GM19395 (cell line): ENCODE data around the gene MCAT.

Experiments used
- ATAC-seq: cut with Tn5 transposase; IDR thresholded peaks from one replicate; pipeline ENCODE4 v1.9.1; 2021; ENCODE audit warnings: mild to moderate bottlenecking, moderate library complexity; ENCODE audit not compliant: unreplicated experiment

Gene MCAT

GRCh38 chr22:43173566-43173965, 30.4 kb upstream of the MCAT start:
- no peak for ATAC-seq

- ATAC-seq, result no peak
Observed at GRCh38 chr22:43172191-43172590, 29.0 kb upstream of the MCAT start.

- no peak for ATAC-seq
Observed at GRCh38 chr22:43171607-43172006, 28.4 kb upstream of the MCAT start.

- no peak for ATAC-seq
Observed at GRCh38 chr22:43171019-43171491, 27.9 kb upstream of the MCAT start.

GRCh38 chr22:43170131-43170480, 26.9 kb upstream of the MCAT start:
- no peak for ATAC-seq

DNA sequence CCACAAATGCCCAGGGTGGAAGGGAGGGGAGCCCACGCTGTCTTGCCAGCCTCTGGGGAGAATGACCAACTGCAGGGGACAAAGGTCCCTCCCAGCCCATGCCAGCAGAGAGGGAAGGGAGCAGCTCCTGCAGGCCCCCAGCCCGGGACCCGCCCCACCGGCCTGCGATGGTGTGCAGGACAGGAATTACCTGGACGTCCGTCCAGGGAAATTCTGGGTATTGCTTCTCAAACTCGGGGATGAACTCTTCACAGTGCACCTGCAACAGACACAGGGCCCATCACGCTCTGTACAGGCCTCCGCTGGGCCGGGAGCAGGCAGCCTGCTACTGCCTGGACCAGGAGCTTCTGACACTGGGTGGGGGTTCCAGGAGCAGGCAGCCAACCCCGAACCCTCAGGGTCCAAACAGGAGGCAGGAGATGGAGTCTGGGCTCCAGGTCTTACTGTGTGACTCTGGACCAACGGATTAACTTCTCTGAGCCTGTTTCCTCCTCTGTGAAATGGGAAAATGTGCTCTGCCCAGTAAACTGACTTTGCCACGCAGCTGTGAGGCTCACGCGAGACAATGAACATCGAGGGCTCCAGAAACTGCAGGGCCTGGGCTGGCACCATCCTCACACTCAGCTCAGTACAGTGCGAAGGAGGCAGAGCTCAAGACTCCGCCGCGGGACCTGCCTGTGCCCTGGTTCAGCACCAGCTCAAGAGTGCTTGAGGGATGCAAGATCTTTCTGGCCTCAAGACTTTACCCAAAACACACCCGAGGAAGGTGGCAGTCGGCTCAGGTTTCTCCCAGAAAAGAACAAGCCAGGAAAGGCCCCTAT, 26.3 kb upstream of the MCAT start:
- no peak for ATAC-seq

DNA sequence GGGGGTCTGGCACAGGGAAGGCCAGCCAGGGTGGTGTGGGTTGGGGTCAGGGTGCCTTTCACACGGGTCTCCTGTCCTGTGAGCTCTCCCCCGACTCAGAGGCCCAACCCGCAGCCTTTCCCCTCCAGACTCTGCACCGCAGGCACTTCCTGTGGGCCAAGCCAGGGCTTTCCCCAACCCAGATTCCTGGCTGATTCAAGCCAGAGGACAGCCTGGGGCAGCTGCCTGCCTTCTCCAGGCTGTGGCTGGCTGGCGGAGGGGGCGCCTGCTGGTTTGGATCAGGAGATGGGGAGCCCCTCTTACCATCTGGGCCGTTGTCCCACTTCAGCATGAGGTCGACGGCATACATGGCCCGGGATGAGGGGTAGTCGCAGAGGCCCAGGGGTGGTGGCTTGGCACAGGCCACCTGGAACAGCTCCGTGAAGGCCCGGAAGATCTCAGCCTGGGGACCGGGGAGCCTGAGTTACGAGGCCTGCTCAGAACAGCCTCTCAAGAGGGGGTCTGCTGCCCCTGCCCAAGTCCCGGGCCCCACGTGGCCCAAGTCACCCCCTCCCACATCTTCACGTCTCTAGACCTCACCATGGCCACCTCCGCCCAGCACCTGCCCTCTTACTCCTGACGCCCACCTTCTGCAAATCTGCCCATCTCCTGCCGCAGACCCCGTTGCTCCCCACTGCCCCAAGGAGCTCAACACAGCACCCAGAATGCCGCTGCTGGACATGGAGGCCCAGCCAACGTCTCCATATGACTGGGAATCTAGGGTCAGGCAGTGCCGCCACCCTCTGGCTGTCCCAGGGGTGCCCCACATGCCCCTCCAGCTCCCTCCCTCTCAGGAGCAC, 25.5 kb upstream of the MCAT start:
- ATAC-seq, result no peak

DNA sequence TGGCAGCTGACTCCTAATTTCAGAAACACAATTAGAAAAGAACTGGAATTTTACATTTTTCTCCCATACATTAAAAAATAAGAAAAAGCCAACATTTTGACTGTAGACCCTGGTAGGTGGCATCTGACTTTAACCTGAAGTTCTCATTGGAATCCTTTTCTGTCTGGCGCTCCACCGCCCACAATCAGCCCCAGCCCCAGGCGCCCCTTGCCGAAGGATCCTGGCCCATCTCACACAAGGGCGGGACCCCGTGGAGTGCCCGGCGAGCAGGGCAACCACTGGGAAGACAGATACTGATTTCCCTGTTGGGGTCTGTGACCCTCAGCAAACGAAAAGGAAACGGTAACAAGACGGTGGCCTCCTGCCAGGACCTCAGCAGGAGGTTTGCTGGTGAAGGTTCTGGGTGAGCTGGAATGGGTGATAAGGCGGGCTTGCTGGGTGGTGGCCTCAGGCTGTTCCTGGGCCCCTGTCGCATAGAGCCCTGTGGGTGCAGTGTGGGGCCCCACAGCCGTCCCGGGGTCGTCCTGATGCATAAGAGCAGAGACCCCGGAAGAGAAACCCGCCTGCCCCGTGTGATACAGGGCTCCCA, 23.9 kb upstream of the MCAT start:
- ATAC-seq, result no peak

DNA sequence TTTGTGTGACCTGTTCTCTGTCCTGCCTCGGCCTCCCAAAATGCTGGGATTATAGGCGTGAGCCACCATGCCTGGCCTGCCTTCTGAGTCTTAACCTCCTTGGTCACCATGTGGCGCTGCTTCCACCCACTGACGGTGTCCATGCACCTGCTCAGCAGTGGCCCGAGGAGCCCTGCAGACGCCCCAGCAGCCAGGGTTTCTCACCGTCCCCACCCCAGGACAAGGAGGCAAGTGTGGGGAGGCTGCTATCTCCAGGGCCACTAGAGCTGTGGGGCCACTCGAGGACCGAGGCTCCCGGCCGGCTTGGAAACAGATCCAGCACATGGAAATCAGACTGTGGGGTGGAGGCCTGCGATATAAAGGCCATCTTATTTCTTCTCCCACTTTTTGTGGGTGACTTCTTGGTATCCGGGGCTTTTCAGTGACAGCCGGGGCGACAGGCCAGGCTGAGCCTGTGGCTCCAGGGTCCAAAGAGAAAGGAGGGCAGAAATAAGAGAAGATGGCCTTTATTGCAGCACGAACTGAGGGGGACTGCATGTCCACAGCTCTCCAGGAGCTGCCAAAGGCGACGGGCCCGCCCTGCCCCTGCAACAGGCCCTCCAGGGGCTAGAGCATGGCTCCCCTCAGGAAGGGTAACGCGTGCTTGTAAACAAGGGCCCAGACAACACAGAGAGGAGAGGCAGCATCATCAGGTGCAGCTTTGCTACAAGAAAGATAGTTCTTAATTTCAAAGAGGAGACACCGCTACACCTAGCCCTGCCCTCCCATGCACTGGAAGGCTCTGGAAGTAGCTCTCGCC, 23.1 kb upstream of the MCAT start:
- ATAC-seq, result no peak

DNA sequence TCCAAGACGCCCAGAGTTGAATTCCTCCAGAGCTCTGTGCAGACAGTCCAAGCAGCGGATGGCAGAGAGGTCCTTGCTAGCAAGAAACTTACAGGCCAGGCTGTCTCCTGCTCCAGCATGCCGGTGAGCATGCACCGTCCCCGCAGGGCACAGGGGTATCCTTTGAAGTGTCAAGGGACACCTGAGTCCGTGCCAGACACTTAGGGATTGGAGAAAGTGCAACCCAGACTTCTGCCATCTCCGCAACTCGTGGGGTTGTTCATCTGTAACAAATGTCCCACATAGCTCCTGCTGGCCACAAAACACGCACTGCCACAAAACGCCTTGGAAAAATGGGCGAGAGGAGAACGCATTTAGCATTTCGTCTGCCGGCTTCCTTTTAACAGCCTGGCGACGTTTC, 21.4 kb upstream of the MCAT start:
- ATAC-seq, result no peak

DNA sequence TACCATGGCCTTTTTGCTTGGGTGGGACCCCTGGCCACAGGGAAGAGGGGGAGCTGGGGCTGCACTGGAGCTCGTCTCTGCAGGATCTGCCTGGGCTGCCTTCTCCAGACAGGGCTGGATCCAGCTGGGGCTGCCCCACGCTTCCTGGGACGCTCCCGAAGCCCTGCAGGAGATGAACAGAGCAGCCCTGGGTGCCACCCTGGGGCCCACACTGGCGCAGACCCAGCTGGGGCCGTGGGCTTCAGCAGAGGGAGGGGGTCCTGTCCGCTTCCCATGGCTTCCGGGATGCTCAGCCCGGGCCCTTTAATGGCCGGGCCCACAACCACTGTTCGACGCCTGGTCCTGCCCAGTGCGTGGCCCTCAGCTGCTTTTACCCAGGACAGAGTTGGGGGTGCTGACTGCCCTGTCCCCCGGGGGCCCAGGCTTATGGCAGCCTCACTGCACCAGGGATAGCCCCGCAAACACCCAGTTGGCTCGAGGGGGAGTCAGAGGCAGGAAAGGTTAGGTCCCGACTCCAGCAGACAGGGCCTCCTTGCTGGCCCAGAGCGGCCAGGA, 20.1 kb upstream of the MCAT start:
- no peak for ATAC-seq

DNA sequence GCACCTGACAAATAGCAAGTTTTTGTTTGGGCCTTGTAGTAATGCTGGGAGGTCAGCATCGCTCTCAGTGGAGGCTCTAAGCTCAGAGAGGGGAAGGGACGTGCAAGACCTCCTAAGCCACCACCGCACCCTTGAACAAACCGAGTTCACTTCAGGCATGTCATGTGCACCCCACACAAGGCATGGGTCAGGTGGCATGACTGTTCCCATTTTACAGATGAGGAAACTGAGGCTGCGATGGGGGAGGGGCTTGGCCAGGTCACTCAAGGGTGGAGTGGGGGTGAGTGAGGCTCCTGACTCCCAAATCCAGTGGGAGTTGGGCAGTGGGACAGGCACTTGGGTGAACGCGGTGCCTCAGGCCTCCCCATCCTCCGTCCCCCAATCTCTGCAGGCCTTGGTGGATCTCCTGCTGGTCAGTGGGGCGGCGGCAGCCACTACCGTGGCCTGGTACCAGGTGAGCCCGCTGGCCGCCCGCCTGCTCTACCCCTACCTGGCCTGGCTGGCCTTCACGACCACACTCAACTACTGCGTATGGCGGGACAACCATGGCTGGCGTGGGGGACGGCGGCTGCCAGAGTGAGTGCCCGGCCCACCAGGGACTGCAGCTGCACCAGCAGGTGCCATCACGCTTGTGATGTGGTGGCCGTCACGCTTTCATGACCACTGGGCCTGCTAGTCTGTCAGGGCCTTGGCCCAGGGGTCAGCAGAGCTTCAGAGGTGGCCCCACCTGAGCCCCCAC, 19.4 kb upstream of the MCAT start:
- no peak for ATAC-seq

- ATAC-seq, result no peak
Observed at GRCh38 chr22:43160497-43161126, 17.4 kb upstream of the MCAT start.

DNA sequence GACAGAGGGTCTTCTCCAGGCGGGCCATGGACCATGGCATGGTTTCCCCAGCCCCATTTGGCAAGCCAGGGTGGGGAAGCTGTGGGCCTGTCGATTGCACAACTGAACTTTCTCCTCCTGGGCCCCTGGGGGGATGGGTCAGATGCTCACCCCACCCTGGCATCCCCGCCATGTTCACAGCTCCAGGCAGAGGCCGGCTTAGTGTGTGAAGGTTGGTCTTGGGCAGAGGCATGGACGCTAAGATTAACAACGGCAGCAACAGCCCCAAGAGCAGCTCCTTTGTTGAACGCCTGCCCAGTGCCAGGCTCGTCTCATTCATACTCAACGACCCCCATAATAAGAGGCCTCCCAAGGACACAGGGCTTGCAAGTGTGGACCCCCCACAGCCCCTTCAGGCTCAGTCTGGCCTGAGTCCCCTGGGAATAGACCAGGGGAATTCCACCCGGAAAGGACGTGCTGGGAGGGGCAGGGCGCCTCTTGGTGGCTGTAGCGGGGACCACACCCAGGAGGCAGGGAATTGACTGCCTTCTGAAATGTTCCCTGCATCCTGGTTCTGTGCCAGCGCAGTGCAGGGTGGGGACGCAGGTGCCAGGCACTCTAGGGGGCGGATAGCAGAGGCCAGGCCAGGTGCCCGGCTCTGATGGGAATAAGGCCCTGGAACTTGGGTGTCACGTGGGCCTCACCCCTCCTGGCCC, 16.4 kb upstream of the MCAT start:
- no peak for ATAC-seq

DNA sequence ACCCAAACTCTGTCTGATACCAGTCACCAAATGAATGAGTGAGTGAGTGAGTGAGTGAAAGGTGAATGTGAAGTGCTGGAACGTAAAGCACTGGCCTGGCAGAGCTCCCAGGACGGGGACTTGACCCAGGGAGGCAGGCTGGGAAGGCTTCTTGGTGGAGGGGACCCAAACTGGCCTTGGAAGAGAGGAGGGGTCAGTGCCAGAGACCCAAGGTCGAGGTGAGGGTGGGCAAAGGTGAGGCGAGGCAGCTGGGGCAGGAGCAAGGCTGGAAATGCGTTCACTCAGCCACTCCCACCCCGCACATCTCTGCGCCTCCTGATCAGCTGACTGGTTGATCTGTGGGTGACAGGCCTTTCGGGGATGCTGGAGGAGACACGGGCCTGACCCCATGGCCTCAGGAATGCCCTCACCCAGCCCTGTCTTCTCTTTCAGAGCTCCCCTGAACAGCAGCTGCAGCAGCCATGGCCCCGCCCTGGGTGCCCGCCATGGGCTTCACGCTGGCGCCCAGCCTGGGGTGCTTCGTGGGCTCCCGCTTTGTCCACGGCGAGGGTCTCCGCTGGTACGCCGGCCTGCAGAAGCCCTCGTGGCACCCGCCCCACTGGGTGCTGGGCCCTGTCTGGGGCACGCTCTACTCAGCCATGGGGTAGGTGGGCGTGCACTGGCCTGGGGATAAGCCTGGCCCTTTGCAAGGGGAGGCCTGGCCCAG, 15.7 kb upstream of the MCAT start:
- no peak for ATAC-seq

DNA sequence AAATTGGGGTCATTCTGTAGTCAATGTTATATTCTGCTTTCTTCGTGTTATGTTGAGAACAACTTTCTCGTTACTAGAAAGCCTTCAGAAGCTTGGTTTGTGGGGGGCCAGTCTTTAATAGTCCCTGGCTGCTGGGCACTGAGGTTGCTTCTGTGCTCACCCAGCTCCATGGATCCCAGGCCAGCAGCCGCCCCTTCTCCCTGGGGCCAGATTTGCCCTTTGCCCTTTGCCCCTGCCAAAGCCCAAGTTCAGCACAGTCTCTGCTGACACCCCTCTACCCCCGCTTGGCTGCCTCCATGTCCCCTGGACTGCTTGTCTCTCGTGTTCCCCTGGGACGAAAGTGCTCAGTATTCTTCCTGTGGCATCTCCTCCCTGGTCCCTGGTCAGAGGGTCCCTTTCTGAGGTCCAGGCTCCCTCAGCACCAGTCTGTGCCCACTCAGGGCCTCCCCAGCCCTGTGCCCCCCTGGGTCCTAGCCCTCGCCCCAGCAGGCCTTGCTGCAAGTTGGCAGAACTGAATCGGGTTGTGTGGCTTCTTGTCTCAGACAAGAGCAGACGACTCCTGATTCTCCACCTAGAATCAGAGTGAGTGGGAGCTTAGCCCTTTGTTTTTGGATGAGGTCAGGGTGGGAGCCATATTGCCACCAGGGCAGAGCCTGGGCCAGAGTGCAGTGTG, 14.8 kb upstream of the MCAT start:
- no peak for ATAC-seq

GRCh38 chr22:43156413-43156812, 13.2 kb upstream of the MCAT start:
- ATAC-seq, result no peak

DNA sequence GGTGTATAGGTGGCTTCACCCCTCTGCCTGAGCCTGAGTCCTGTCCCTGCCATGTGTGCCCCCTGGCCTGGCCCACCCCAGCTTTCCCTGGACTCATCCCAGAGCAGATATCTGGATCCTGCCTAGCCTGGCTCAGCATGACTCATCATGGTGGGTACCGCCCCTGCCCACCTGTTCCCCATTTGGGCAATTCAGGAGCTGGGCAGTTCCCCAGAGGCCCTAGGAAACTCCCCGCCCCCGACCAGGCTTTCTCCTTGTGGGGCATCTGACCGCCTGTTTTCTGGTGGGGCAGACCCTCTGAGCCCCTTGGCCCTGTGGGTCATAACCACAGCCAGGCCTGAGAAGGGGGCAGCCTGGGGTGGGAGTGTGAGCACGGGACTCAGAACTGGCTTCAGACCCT, 12.6 kb upstream of the MCAT start:
- ATAC-seq, result no peak
